Measurements from ENCODE around the gene TRIM52.
A peak's percentile ranks its signal among the peaks of the same experiment; 100 is the strongest.

TRIM52 gene

GRCh38 chr5:181236954-181237641 is 23.8 kb downstream of the TRIM52 start:
- H3K79me2 ChIP-seq (ENCODE audit: insufficient read depth, low read length), result peaks cover 44% of the 10 kb centered on the region
- peaks cover 87% of the 10 kb centered on the region for H3K36me3 ChIP-seq (ENCODE audit: insufficient read depth, low read length)
- H2AFZ ChIP-seq (ENCODE audit: low read depth, low read length), result no peak overlapping the region
- H3K4me1 ChIP-seq (ENCODE audit: insufficient read depth, low read length), result peaks cover 26% of the 10 kb centered on the region
- no peak overlapping the region for H3K9ac ChIP-seq (ENCODE audit: low read depth, low read length)
- no peak overlapping the region for H3K4me3 ChIP-seq (ENCODE audit: low read depth in 1 of 2, low read length in 2 of 2)
- H3K4me2 ChIP-seq (ENCODE audit: insufficient read depth, low read length), result no peak overlapping the region
- no peak for TF ChIP-seq EZH2 (IDR thresholded peaks at IDR 0.05; ENCODE audit: borderline replicate concordance, low read depth, low read length, severe bottlenecking)
- no peak for TF ChIP-seq CTCF (IDR thresholded peaks at IDR 0.05; ENCODE audit: borderline replicate concordance, extremely low read depth, low read length, poor library complexity, severe bottlenecking)
- H3K9me3 ChIP-seq (ENCODE audit: insufficient read depth, low read length, severe bottlenecking), result no peaks in the 10 kb centered on the region
- no peaks in the 10 kb centered on the region for H3K27me3 ChIP-seq (ENCODE audit: insufficient read depth, low read length, poor library complexity)
- peaks cover 50% of the 10 kb centered on the region for H4K20me1 ChIP-seq (ENCODE audit: insufficient read depth, low read length)
- no peak for DNase-seq
- no peak for ATAC-seq (ENCODE audit: insufficient read depth, low read depth)
- H3K27ac ChIP-seq (ENCODE audit: low read length), result no peak overlapping the region

GRCh38 chr5:181236471-181236870 is 24.5 kb downstream of the TRIM52 start:
- no peak overlapping the region for H2AFZ ChIP-seq (ENCODE audit: low read depth, low read length)
- H3K9me3 ChIP-seq (ENCODE audit: insufficient read depth, low read length, severe bottlenecking), result no peaks in the 10 kb centered on the region
- no peak for ATAC-seq (ENCODE audit: insufficient read depth, low read depth)
- H3K4me3 ChIP-seq (ENCODE audit: low read depth in 1 of 2, low read length in 2 of 2), result no peak overlapping the region
- H4K20me1 ChIP-seq (ENCODE audit: insufficient read depth, low read length), result peaks cover 44% of the 10 kb centered on the region
- H3K27ac ChIP-seq (ENCODE audit: low read length), result no peak overlapping the region
- no peak for DNase-seq
- H3K4me2 ChIP-seq (ENCODE audit: insufficient read depth, low read length), result no peak overlapping the region
- H3K79me2 ChIP-seq (ENCODE audit: insufficient read depth, low read length), result peaks cover 38% of the 10 kb centered on the region
- TF ChIP-seq CTCF (IDR thresholded peaks at IDR 0.05; ENCODE audit: borderline replicate concordance, extremely low read depth, low read length, poor library complexity, severe bottlenecking), result no peak
- TF ChIP-seq EZH2 (IDR thresholded peaks at IDR 0.05; ENCODE audit: borderline replicate concordance, low read depth, low read length, severe bottlenecking), result no peak
- no peak overlapping the region for H3K9ac ChIP-seq (ENCODE audit: low read depth, low read length)
- peaks cover 20% of the 10 kb centered on the region for H3K4me1 ChIP-seq (ENCODE audit: insufficient read depth, low read length)
- H3K27me3 ChIP-seq (ENCODE audit: insufficient read depth, low read length, poor library complexity), result no peaks in the 10 kb centered on the region
- peaks cover 87% of the 10 kb centered on the region for H3K36me3 ChIP-seq (ENCODE audit: insufficient read depth, low read length)

GRCh38 chr5:181235689-181236366 is 25.1 kb downstream of the TRIM52 start:
- DNase-seq (no peak), ATAC-seq (ENCODE audit: insufficient read depth, low read depth) (peak; percentile 16)
- Histone ChIP-seq H3K9ac (ENCODE audit: low read depth, low read length) (no peak overlapping the region), H3K36me3 (ENCODE audit: insufficient read depth, low read length) (peaks cover 87% of the 10 kb centered on the region), H4K20me1 (ENCODE audit: insufficient read depth, low read length) (peaks cover 38% of the 10 kb centered on the region), H3K4me2 (ENCODE audit: insufficient read depth, low read length) (no peak overlapping the region), H3K27ac (ENCODE audit: low read length) (no peak overlapping the region), H3K9me3 (ENCODE audit: insufficient read depth, low read length, severe bottlenecking) (no peaks in the 10 kb centered on the region), H3K4me1 (ENCODE audit: insufficient read depth, low read length) (peaks cover 13% of the 10 kb centered on the region), H3K4me3 (ENCODE audit: low read depth in 1 of 2, low read length in 2 of 2) (no peak overlapping the region), H3K79me2 (ENCODE audit: insufficient read depth, low read length) (peaks cover 32% of the 10 kb centered on the region), H3K27me3 (ENCODE audit: insufficient read depth, low read length, poor library complexity) (no peaks in the 10 kb centered on the region), H2AFZ (ENCODE audit: low read depth, low read length) (no peak overlapping the region)
- TF ChIP-seq EZH2 (IDR thresholded peaks at IDR 0.05; ENCODE audit: borderline replicate concordance, low read depth, low read length, severe bottlenecking) (no peak), CTCF (IDR thresholded peaks at IDR 0.05; ENCODE audit: borderline replicate concordance, extremely low read depth, low read length, poor library complexity, severe bottlenecking) (no peak)

Data from DND-41 (cell line).